A549 (cell line): ENCODE data around the gene KCNAB3. TPM values are rescaled to one million over a fixed set of nuclear protein-coding genes. Genes with fewer than 3 reads are reported as not detected.
A peak's percentile ranks its signal among the peaks of the same experiment; 100 is the strongest.

Experiments used
- BCL3 ChIP-seq: fragments of >200 bp; sonication (Bioruptor Twin); formaldehyde crosslinking; IDR thresholded peaks from 3 replicates; pipeline ENCODE4 v1.6.1; 2016
- EHMT2 ChIP-seq: fragments of 200-600 bp; sonication (generic); IDR thresholded peaks from 2 replicates; pipeline ENCODE4 v1.6.1; 2016; ENCODE audit warnings: antibody characterized with exemption, low read depth, mild to moderate bottlenecking, moderate library complexity
- EP300 ChIP-seq, 2 experiments: fragments of >200 bp; sonication (Bioruptor Twin); formaldehyde crosslinking; IDR thresholded peaks; 2 replicates in 1 of 2; 3 replicates in 1 of 2; pipeline ENCODE4 v1.6.1; 2016 to 2017
- ESRRA ChIP-seq: fragments of 150-350 bp; IDR thresholded peaks from 2 replicates; pipeline ENCODE4 v1.6.1; 2014; ENCODE audit warnings: mild to moderate bottlenecking, low read length, borderline replicate concordance
- FOSL2 ChIP-seq, 2 experiments: fragments of 450-650 bp in 1 of 2; fragments of >200 bp in 1 of 2; sonication (Bioruptor Twin) in 1 of 2; formaldehyde crosslinking; IDR thresholded peaks; 2 replicates each; pipeline versions ENCODE4 v1.5.0 to v1.6.1; 2016 to 2020; ENCODE audit warnings: mild to moderate bottlenecking in 1 of 2, moderate library complexity in 1 of 2
- HOXA7 ChIP-seq: fragments of 250-450 bp; sonication (Bioruptor Pico); IDR thresholded peaks from 2 replicates; pipeline ENCODE4 v1.5.0; 2020; ENCODE audit warnings: mild to moderate bottlenecking, moderate library complexity
- JUNB ChIP-seq: fragments of >200 bp; sonication (Bioruptor Twin); formaldehyde crosslinking; IDR thresholded peaks from 2 replicates; pipeline ENCODE4 v1.6.1; 2016
- POLR2AphosphoS2 ChIP-seq: conservative IDR thresholded peaks from 2 replicates; pipeline ENCODE4 v1.6.1; 2012; ENCODE audit warnings: low read length, improper control_type of control experiment, inconsistent platforms
- RAD21 ChIP-seq, 2 experiments: fragments of >200 bp in 1 of 2; sonication (Bioruptor Twin) in 1 of 2; formaldehyde crosslinking in 1 of 2; IDR thresholded peaks in 1 of 2; conservative IDR thresholded peaks in 1 of 2; 2 replicates in 1 of 2; 3 replicates in 1 of 2; pipeline ENCODE4 v1.6.1; 2012 to 2018; ENCODE audit warnings: inconsistent platforms in 1 of 2
- RARB ChIP-seq: fragments of 250-450 bp; sonication (Bioruptor Pico); IDR thresholded peaks from 2 replicates; pipeline ENCODE4 v1.8.0; 2021; ENCODE audit warnings: mild to moderate bottlenecking, moderate library complexity
- RCOR1 ChIP-seq: fragments of 150-350 bp; IDR thresholded peaks from 2 replicates; pipeline ENCODE4 v1.6.1; 2014; ENCODE audit warnings: antibody characterized with exemption, low read length, low read depth
- SMC3 ChIP-seq: fragments of >200 bp; sonication (Bioruptor Twin); formaldehyde crosslinking; IDR thresholded peaks from 3 replicates; pipeline ENCODE4 v1.6.1; 2018; ENCODE audit warnings: inconsistent platforms
- TP53 ChIP-seq: fragments of 250-450 bp; sonication (Bioruptor Pico); IDR thresholded peaks from 2 replicates; pipeline ENCODE4 v1.5.0; 2021; ENCODE audit warnings: mild to moderate bottlenecking, moderate library complexity
- USF2 ChIP-seq: fragments of 450-650 bp; IDR thresholded peaks from 2 replicates; pipeline ENCODE4 v1.6.1; 2014; ENCODE audit warnings: antibody characterized with exemption
- ZC3H11A ChIP-seq: fragments of 450-650 bp; IDR thresholded peaks from 2 replicates; pipeline ENCODE4 v1.6.1; 2014; ENCODE audit warnings: antibody characterized with exemption, mild to moderate bottlenecking
- polyA plus RNA-seq, 4 experiments: library from polyadenylated mRNA; depleted of rRNA in 3 of 4; stranded (reverse); fragments of >200 nt; fragmentation: RNase III in 1 of 4; extraction: RNeasy Plus Mini Kit Qiagen cat#74134 plus additional on column Dnase treatment in 1 of 4; gene quantifications; 2 replicates in 3 of 4; 3 replicates in 1 of 4; pipeline ENCODE4 v1.2.3, GENCODE V29; 2011 to 2017
- TF ChIP-seq, protein P1 (sequence below): IDR thresholded peaks from 2 replicates; pipeline ENCODE4 v1.6.1; 2012; ENCODE audit warnings: low read depth, borderline replicate concordance
- TF ChIP-seq, protein P2 (sequence below): fragments of >200 bp; sonication (Bioruptor Twin); formaldehyde crosslinking; IDR thresholded peaks from 2 replicates; pipeline ENCODE4 v1.6.1; 2016
- TF ChIP-seq, protein P3 (sequence below): IDR thresholded peaks from 2 replicates; pipeline ENCODE4 v1.6.1; 2012
- TF ChIP-seq, protein P4 (sequence below): fragments of 200-600 bp; sonication (generic); IDR thresholded peaks from 2 replicates; pipeline ENCODE4 v1.6.1; 2016; ENCODE audit warnings: antibody characterized with exemption, mild to moderate bottlenecking, moderate library complexity

Gene KCNAB3
- polyA plus RNA-seq, 2 of the 4 experiments (the other 2 are of a cell fraction), result 2.7 to 3.2 TPM

- TF ChIP-seq POLR2AphosphoS2 (peak; percentile 23; the same call in 1 of the 2 replicates), USF2 (peak; percentile 91), ZC3H11A (no peak), RAD21 (conservative IDR thresholded peaks at IDR 0.05 in 1 of 2, IDR thresholded peaks at IDR 0.05 in 1 of 2) (no peak), RCOR1 (no peak), EHMT2 (no peak), ESRRA (no peak), SMC3 (no peak; the same call in 1 of the 3 replicates), TP53 (CRISPR knock-in tag) (peak; percentile 85), EP300 (IDR thresholded peaks at IDR 0.05) (no peak), HOXA7 (CRISPR knock-in tag) (no peak), JUNB (no peak), RARB (CRISPR knock-in tag) (no peak), BCL3 (peak; percentile 60; the same call in 1 of the 3 replicates), FOSL2 (IDR thresholded peaks at IDR 0.05) (no peak), FOSL2 (CRISPR knock-in tag; IDR thresholded peaks at IDR 0.05) (no peak)
- TF ChIP-seq, protein P1, sequence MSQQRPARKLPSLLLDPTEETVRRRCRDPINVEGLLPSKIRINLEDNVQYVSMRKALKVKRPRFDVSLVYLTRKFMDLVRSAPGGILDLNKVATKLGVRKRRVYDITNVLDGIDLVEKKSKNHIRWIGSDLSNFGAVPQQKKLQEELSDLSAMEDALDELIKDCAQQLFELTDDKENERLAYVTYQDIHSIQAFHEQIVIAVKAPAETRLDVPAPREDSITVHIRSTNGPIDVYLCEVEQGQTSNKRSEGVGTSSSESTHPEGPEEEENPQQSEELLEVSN, result peak; percentile 99
- TF ChIP-seq, protein P2, sequence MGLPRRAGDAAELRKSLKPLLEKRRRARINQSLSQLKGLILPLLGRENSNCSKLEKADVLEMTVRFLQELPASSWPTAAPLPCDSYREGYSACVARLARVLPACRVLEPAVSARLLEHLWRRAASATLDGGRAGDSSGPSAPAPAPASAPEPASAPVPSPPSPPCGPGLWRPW, result no peak
- TF ChIP-seq, protein P3, sequence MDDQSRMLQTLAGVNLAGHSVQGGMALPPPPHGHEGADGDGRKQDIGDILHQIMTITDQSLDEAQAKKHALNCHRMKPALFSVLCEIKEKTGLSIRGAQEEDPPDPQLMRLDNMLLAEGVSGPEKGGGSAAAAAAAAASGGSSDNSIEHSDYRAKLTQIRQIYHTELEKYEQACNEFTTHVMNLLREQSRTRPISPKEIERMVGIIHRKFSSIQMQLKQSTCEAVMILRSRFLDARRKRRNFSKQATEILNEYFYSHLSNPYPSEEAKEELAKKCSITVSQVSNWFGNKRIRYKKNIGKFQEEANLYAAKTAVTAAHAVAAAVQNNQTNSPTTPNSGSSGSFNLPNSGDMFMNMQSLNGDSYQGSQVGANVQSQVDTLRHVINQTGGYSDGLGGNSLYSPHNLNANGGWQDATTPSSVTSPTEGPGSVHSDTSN, result peak; percentile 57; the same call in 1 of the 2 replicates
- TF ChIP-seq, protein P4, sequence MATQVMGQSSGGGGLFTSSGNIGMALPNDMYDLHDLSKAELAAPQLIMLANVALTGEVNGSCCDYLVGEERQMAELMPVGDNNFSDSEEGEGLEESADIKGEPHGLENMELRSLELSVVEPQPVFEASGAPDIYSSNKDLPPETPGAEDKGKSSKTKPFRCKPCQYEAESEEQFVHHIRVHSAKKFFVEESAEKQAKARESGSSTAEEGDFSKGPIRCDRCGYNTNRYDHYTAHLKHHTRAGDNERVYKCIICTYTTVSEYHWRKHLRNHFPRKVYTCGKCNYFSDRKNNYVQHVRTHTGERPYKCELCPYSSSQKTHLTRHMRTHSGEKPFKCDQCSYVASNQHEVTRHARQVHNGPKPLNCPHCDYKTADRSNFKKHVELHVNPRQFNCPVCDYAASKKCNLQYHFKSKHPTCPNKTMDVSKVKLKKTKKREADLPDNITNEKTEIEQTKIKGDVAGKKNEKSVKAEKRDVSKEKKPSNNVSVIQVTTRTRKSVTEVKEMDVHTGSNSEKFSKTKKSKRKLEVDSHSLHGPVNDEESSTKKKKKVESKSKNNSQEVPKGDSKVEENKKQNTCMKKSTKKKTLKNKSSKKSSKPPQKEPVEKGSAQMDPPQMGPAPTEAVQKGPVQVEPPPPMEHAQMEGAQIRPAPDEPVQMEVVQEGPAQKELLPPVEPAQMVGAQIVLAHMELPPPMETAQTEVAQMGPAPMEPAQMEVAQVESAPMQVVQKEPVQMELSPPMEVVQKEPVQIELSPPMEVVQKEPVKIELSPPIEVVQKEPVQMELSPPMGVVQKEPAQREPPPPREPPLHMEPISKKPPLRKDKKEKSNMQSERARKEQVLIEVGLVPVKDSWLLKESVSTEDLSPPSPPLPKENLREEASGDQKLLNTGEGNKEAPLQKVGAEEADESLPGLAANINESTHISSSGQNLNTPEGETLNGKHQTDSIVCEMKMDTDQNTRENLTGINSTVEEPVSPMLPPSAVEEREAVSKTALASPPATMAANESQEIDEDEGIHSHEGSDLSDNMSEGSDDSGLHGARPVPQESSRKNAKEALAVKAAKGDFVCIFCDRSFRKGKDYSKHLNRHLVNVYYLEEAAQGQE, result 0 out of 2 replicates have a peak, but pooled peaks have one; percentile 18
These were observed 13.9 kb downstream of the KCNAB3 start, which contains the start of gene RNF227 (continued) for GRCh38 chr17:7915611-7916384.
